HG03354 (cell line): ENCODE measurements around the gene TAGAP.
"Not testable (repeated sequence)": the region's sequence is repeated elsewhere in the genome, so short reads cannot be mapped to it uniquely, and the experiment has no call there.

ENCODE experiments used
- ATAC-seq: cut with Tn5 transposase; IDR thresholded peaks from one replicate; pipeline ENCODE4 v1.9.1; 2021; ENCODE audit warnings: mild to moderate bottlenecking; ENCODE audit not compliant: unreplicated experiment, poor library complexity, severe bottlenecking

Gene TAGAP

DNA sequence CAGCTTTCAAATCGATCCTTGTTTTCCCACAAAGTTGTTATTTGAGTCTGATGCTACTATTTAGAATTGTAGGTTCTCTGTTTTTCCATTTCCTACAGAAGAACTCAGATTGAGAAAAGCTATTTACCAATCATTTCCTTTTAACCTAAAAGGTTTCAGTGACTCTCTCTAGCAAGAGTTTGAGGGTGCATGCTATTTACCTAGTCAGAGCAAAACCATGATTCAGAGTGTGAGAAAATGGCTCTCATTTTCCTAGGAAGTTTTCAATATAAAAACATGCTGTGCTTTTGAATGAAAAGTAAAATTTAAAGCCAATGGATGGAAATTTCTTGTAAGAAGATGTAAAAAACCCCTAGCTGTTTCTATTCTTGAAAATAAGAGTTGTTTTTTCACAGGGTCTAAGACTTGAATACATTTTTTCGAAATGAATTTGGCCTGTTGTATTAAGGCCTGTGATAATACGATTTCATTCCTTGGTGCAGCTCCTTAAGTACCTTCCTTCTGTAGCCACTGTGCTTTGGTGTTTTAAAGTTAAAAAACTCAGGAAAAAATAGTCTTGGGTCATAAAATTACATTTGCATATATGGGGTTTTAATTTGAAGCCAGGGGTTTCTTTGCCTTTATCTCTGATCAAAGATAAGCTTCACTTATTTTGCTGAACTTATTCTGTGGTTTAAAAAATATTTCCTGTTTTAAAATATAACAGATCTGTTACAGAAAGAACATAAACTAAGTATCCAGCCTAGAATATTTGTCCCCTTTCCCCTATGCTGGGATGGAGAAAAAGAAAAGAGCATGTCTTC lies 26.8 kb downstream of the TAGAP start:
- ATAC-seq = no peak

- ATAC-seq = no peak
These were observed 30.4 kb downstream of the TAGAP start for GRCh38 chr6:159014406-159014805.

GRCh38 chr6:159013229-159013628 lies 31.6 kb downstream of the TAGAP start:
- no peak for ATAC-seq

GRCh38 chr6:159012201-159012600 lies 32.6 kb downstream of the TAGAP start:
- no peak for ATAC-seq

DNA sequence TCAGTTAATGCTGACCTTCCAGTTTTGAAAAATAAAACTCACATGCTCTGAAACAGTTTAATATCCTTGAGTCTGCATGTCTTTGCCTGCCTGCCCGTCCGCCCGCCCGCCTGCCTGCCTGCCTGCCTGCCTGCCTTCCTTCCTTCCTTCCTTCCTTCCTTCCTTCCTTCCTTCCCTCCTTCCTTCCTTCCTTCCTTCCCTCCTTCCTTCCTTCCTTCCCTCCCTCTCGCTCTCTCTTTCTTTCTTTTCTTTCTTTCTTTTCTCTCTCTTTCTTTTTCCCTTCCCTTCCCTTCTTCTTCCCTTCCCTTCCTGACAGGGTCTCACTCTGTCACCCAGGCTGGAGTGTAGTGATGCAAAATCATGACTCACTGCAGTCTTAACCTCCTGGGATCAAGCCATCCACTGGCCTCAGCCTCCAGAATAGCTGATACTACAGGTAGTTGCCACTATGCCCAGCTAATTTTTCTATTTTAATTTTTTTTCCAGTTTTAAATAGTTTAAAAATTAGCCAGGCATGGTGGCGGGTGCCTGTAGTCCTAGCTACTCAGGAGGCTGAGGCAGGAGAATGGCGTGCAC lies 34.7 kb downstream of the TAGAP start:
- ATAC-seq = not testable (repeated sequence)

GRCh38 chr6:159008656-159009288 lies 36.0 kb downstream of the TAGAP start:
- ATAC-seq = peak; percentile 57

GRCh38 chr6:159007510-159007909 lies 37.3 kb downstream of the TAGAP start:
- ATAC-seq = no peak

DNA sequence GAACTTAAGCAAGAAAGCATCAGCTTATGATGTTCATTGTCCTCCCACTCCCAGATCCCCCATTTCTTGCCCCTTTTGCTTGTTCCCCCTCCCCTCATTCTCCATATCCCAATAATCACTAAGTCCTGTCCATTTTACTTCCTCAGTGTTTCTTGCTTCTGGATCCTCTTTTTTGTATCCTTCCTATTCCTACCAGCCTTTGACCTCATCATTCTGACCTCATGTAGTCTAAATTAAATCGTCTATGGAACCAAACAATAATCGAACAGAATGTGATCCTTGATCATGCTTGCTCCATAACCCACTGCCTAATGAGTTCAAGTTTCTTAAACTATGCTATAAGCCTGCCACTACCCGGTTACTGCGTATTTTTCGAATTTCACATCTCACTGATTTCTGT lies 39.4 kb downstream of the TAGAP start:
- ATAC-seq = no peak

DNA sequence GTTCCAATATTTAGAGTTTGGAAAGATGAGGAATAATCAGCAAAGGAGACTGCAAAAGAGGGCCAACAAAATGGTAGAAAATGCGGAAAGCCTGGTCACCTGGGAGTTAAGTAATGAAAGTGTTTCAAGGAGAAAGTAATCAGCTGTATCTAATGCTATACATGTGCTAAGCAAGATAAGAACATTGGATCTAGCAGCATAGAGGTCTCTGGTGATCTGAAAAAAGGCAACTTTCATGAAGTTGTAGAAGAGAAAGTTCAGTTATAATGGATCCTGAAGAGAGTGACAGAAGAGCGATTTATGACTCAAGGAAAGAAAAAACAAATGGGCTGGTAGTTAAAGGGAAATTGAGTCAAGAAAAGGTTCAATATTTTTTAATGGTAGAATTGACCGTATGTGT lies 40.2 kb downstream of the TAGAP start:
- no peak for ATAC-seq

DNA sequence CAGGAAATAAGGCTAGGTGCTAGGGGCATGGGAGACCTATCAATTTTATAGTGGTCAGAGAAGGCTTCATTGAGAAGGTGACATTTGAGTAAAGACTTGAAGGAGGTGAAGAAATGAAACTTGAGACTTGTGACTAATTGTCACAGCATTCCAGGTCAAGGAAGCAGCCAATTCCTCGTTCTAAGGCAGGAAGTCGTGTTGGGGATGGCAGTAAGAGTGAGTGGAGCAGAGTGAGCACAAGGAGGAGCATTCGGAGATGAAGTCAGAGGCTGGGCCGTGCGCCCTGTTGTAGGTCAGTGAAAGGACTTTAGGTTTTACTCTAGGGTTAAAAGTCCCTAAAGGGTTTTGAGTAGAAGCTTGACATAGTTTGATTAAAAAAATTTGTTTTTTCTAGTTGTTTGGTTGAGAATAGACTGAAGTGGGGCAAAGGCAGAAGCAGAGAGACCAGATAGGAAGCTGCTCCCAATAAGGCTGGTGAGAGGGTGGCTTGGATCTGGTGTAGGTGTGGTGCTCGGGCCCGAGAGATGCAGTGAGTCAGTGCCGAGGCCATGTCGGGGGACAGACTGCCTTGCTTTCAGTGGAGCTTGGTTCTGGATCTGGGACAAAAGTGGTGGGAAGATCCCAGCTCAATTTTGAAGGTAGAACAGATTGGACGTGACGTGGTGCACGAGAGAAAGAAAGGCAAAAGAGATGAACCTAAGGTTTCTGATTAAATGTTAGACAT lies 42.2 kb downstream of the TAGAP start:
- no peak for ATAC-seq

GRCh38 chr6:158999666-159000403 lies 45.0 kb downstream of the TAGAP start, which contains the start of gene RSPH3:
Gene RSPH3 (minus strand): TSS chr6:159000202. CDS start chr6:158999550, 652 bp downstream.
- ATAC-seq = peak; percentile 93

GRCh38 chr6:158999154-158999665 lies 45.6 kb downstream of the TAGAP start:
- ATAC-seq = peak; percentile 45

GRCh38 chr6:158996856-158997255 lies 47.9 kb downstream of the TAGAP start:
- ATAC-seq = no peak

GRCh38 chr6:158993639-158994038 lies 51.2 kb downstream of the TAGAP start:
- no peak for ATAC-seq

DNA sequence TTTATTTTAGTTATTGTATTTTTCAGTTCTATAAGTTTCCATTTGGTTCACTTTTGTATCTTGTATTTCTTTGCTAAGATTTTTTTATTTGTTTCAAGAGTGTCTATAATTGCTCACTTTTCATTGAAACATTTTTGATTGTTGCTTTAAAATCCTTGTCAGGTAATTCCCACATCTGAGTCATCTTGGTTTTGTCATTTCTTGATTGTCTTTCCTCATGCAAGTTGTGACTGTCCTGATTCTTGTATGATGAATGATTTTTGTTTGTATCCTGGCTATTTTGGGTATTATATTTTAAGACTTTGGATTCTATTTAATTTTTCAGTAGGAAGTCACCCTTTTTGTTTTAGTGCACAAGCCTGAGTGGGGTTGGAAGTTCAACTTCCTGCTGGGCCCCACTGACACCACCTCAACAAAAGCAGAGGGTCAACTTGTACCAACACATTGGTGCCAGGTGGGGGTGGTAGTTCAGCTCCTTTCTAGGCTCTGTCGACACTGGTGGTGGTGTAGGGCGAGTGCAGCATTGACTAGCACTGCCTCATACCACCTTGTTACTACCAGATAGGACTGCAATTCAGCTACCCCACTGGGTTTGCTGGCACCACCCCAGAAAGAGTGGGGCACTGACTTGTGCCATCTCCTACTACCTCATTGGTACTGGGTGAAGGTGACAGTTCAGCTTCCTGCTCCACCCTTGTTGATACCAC lies 53.6 kb downstream of the TAGAP start:
- no peak for ATAC-seq

DNA sequence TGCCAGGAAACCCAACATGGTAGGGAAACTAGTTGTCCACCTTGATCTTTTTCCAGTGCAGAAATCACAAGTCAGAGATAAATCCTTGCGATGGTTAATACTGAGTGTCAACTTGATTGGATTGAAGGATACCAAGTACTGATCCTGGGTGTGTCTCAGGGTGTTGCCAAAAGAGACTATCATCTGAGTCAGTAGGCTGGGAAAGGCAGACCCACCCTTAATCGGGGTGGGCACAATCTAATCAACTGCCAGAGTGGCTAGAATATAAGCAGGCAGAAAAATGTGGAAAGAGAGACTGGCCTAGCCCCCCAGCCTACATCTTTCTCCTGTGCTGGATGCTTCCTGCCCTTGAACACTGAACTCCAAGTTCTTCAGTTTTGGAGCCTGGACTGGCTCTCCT lies 55.1 kb downstream of the TAGAP start:
- ATAC-seq = not testable (repeated sequence)

DNA sequence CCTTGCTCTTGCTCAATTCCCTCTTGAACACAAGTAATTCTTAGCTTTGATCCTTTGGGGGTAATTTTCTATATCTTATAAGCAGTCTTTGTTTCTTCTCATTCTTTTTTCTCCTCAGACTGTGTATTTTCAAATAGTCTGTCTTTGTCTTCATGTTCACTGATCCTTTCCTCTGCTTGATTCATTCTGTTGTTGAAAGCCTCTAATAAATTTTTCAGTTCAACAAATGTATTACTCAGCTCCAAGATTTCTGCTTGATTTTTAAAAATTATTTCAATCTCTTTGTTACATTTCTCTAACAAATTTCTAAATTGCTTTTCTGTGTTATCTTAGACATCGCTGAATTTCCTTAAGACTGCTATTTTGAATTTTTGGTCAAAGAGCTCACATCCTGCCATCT lies 56.3 kb downstream of the TAGAP start:
- no peak for ATAC-seq

- ATAC-seq = no peak
These were observed 57.1 kb downstream of the TAGAP start for GRCh38 chr6:158987657-158988056.
